Measurements from ENCODE around the gene SKAP1.
"Not testable (repeated sequence)": the region's sequence is repeated elsewhere in the genome, so short reads cannot be mapped to it uniquely, and the experiment has no call there.

The SKAP1 gene

GRCh38 chr17:48294020-48294805 is 135.8 kb downstream of the SKAP1 start:
- H3K27ac ChIP-seq = no peak overlapping the region
- no peak for TF ChIP-seq CTCF (IDR thresholded peaks at IDR 0.05)
- no peak for TF ChIP-seq ZFX (IDR thresholded peaks at IDR 0.05; ENCODE audit: borderline replicate concordance)

- no peak overlapping the region for H3K27ac ChIP-seq
- TF ChIP-seq CTCF (IDR thresholded peaks at IDR 0.05) (no peak), ZFX (IDR thresholded peaks at IDR 0.05; ENCODE audit: borderline replicate concordance) (no peak)
Measured at GRCh38 chr17:48293319-48294019, 136.5 kb downstream of the SKAP1 start.

- no peak overlapping the region for H3K27ac ChIP-seq
- no peak for TF ChIP-seq ZFX (IDR thresholded peaks at IDR 0.05; ENCODE audit: borderline replicate concordance)
- no peak for TF ChIP-seq CTCF (IDR thresholded peaks at IDR 0.05)
Measured at GRCh38 chr17:48290378-48290777, 139.6 kb downstream of the SKAP1 start.

GRCh38 chr17:48286917-48287316 is 143.1 kb downstream of the SKAP1 start:
- H3K27ac ChIP-seq = not testable (repeated sequence)

GRCh38 chr17:48285614-48286013 is 144.4 kb downstream of the SKAP1 start:
- TF ChIP-seq CTCF (IDR thresholded peaks at IDR 0.05) (no peak), ZFX (IDR thresholded peaks at IDR 0.05; ENCODE audit: borderline replicate concordance) (no peak)
- H3K27ac ChIP-seq = no peak overlapping the region

- no peak for TF ChIP-seq CTCF (IDR thresholded peaks at IDR 0.05)
- TF ChIP-seq ZFX (IDR thresholded peaks at IDR 0.05; ENCODE audit: borderline replicate concordance) = no peak
- H3K27ac ChIP-seq = no peak overlapping the region
Measured at GRCh38 chr17:48283907-48284306, 146.1 kb downstream of the SKAP1 start.

- no peak for TF ChIP-seq ZFX (IDR thresholded peaks at IDR 0.05; ENCODE audit: borderline replicate concordance)
- TF ChIP-seq CTCF (IDR thresholded peaks at IDR 0.05) = peak; percentile 21; the same call in 1 of the 2 replicates
- H3K27ac ChIP-seq = no peak overlapping the region
Measured at GRCh38 chr17:48283411-48283810, 146.6 kb downstream of the SKAP1 start.
